A172 (cell line): ENCODE data around the gene SRRM4. TPM values are rescaled to one million over a fixed set of nuclear protein-coding genes. Genes with fewer than 3 reads are reported as not detected.

Source experiments
- DNase-seq: peaks from one replicate; pipeline ENCODE4 v3.0.0-alpha.2; 2015; ENCODE audit warnings: low spot score
- total RNA-seq: library from RNA; depleted of rRNA; stranded (reverse); fragments of >200 nt; shearing (Covaris generic); gene quantifications from 2 replicates; pipeline ENCODE4 v1.2.3, GENCODE V29; 2014; rRNA removed

The SRRM4 gene
- total RNA-seq, 1 experiment from 2014 or later = not detected

DNA sequence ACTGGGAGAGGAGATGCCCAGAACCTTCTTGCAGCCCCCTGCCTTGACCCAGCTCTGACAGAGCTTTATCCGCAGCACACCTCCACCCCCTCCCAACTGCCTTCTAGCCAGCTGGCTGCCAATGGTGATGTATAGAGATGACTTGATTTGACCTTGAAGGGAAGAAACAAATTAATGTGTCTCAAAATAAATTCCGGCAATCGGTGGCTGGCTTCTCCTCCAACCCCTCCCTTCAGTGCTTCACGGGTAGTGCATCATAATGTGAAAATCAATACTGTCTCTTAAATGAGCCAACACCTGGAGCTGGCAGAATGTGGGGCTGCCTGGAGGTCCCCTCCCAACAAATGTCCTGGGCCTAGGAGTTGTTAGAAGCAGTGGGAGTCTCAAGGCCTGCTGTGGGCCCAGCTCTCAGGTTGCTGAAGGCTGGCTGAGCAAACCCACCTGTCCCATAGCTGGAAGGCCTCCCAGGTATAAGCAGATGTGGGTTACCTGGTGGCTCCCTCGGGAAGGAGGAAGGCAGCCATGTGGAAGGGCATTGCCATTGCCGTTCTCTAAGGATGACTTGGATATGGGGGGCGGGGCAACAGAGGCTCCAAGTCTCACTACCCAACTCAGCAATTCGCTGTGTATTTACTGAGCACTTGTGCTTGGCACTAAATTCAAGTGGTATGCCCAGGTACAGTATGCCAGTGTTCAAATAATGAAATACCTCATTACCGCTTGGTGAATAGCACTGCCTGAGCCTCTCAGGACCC, 220.6 kb downstream of the SRRM4 start:
- no peak for DNase-seq

DNA sequence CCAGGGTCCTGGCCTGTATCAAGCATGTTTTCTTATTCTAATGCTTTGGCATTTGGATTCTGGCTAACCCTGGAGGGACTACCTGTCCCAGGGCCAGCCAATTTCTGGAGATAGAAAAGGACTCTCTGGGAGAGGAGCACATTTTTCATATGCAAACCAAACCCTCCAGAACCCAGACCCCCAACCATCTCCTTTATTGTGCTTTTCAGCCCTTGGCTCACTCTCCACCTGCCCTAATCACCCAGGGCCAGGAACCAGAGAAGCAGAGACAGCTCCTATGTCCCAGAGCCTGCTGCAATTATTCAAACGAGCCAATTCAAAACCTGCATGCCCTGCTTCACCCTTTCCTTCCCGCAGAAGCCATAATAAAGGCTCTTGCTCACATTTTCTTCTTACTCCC, 221.2 kb downstream of the SRRM4 start:
- DNase-seq = no peak

DNA sequence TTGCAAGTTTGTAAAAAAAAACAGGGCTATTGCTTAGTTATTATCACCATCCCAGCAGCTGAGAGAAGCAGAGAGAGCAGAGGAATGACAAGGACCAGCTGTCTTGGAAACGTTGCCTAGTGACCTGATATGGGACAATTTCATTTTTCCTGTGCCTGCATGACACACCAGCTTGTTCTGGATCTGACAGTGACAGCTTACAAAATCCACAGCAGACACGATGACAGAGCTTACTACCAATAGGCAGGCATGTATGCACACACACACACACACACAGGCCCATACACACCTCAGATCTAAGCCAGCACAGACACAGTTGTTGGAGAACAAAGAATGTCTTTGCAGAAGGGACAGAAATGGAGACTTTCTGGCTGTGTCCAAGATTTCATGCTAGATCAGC, 222.8 kb downstream of the SRRM4 start:
- DNase-seq = no peak

DNA sequence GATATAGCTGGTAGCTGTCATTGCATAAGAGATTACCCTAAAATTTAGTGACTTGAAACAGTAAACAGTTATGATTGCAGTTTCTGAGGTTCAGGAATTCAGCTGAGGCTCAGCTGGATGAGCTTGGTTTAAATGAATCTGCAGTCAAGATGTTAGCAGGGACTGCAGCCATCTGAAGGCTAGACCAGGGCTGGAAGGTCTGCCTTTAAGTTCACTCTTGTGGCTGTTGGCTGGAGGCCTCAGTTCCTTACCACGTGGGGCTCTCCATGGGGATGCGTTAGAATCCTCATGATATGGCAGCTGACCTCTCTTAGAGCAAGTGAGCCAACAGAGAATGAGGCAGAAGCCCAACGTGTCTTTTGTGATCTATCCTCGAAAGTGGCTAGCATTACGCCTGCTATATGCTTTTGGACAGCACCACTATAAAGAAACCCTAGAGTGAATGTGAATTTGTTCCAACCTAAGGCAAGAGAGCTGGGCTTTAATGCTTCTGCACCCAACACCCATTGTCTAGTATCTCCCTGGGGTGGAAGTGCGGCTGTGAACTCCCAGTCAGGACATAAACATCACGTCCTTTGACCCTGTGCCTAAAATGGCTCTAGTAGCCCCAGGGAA, 223.4 kb downstream of the SRRM4 start:
- no peak for DNase-seq

DNA sequence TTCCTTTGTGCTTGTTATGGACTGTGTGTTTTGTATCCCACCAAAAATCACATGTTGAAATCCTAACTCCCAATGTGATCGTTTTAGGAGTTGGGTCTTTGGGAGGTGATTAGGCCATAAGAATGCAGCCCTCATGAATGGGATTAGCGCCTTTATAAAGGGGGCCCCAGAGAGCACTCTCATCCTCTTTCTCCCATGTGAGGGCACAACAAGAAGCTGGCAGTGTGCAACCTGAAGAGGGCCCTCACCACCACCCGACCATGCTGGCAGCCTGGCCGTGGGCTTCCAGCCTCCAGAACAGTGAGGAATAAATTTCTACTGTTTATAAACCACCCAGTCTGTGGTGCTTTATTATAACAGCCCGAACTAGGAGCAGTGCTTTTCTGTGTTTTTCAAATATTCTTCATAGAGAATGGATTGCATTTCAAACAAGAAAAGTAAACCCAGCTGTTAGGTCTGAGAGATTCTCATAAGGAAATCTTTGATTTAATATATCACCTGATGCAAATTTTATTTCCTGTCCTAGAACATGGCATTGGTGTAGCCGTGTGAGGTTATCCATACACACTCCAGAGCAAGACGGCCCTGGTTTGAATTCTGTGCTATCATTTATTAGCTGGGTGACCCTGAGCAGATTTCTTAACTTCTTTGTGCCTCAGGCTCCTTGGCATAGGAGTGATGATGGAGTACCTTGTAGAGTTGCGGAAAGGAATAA, 225.2 kb downstream of the SRRM4 start:
- DNase-seq = no peak

DNA sequence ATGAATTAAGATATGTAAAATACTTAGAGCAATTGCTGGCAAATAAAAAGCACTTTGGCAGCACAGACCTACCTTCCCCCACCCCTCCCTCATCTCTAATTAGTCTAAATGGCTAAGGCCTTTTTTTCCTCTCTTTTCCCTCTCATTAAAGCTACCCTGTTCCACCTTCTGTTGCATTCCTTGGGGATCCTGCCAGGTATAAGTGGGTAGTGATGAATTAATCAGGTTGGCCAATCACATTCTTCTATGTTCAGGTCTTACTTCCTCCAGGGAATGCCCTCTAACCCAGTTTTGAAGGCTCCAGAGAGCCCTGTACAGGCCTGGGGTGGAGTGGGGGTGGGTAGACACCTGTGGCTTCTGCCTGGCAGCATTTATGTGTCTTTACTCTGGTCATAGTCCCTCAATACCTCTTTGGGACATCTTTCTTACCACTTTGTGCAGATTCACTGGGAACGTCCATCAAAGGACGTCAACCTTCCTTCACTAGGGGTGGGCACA, 225.8 kb downstream of the SRRM4 start:
- no peak for DNase-seq

DNA sequence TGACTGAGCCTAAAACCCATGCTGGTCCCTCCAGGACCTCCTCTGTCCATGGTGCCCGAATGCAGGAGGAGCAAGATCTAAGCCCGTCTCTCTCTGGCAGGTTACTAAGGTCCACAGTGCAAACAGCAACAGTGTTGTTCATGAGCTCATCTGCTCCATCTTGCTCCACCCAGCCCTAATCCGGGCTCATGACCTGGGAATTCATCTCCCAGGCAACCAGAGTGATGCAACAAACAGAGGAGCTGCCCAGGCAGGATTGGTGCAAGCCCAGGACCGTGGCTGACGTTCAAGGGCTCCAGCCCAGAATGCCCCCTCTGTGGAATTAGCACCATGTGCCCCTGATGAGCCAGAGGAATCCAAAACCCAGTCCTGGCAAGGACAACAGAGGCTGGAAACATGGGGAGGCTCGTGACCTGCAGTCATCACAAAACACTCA, 227.3 kb downstream of the SRRM4 start:
- DNase-seq = peak; percentile 29

DNA sequence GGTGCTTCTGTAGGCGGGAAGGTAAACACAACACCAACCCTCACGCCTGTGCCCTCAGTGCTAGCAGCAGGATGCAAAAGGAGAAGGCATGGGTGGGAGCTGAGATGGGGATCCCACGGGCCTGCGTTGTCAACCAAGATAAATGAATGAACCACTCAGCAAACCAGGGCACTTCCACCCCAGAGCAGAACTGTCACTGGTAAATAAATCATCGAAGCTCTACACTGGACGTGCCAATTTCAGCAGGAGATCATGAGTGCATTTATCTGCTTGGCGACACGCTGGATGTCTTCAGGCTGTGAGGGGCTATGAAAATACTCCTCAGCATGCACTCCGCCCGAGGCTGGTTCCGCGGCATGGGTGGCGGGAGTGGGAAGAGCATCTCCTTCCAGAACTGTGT, 230.5 kb downstream of the SRRM4 start:
- no peak for DNase-seq

Other genes with a start within 250 kb of the SRRM4 start
- gene HSPB8, start 197.4 kb downstream of the SRRM4 start, total RNA-seq = 39.9 and 46.0 TPM in 2 replicates